ENCODE results near the gene UNC80. TPM values are rescaled to one million over a fixed set of nuclear protein-coding genes. Genes with fewer than 3 reads are reported as not detected.

UNC80 gene
- total RNA-seq, 3 donors from 2014 or later (not counting 1 experiment from before 2014, with no cell fraction given) = not detected

DNA sequence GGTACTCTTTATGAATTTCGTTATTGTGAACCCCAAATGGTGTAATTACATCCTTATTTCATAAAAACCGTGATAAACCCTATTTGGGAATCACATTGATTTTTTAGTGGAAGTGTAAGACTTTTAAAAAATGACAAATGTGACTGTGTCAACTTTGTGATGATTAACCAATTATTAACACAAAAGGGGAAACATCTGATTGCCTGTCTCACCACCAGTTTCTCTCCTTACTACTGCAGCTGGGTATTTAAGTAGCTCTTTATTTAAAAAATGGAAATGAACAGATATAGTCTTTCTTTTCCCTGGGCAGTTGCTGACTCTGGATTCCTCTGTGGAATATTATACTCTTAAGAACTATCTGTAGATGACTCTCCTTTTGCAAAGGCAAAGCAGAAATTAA, 219.2 kb downstream of the UNC80 start:
- Histone ChIP-seq H3K4me1 (ENCODE audit: control insufficient read depth, insufficient read depth, low read length) (no peaks in the 10 kb centered on the region), H3K27ac (ENCODE audit: low read length) (no peak overlapping the region), H3K27me3 (ENCODE audit: control insufficient read depth, insufficient read depth, low read length) (no peaks in the 10 kb centered on the region), H3K4me3 (ENCODE audit: low read length) (no peak overlapping the region), H3K36me3 (ENCODE audit: control insufficient read depth, insufficient read depth, low read length) (no peaks in the 10 kb centered on the region), H3K9me3 (ENCODE audit: control insufficient read depth, insufficient read depth, low read length) (no peaks in the 10 kb centered on the region)
- ATAC-seq (no peak), DNase-seq (no peak)
- Mint-ChIP-seq H3K36me3 (no peaks in the 10 kb centered on the region), H3K4me1 (no peaks in the 10 kb centered on the region), H3K27ac (no peak overlapping the region), H3K9me3 (no peaks in the 10 kb centered on the region), H3K27me3 (ENCODE audit: low read depth in 2 of 2) (peaks cover 0 to 13% of the 10 kb centered on the region in 2 donors), H3K4me3 (no peak overlapping the region)
- intact Hi-C loops (cut with micrococcal nuclease) = no loop called here
- WGBS (ENCODE audit: insufficient coverage) = no CpG with 5 or more reads among the region's 2 CpGs
- TF ChIP-seq, protein P1, sequence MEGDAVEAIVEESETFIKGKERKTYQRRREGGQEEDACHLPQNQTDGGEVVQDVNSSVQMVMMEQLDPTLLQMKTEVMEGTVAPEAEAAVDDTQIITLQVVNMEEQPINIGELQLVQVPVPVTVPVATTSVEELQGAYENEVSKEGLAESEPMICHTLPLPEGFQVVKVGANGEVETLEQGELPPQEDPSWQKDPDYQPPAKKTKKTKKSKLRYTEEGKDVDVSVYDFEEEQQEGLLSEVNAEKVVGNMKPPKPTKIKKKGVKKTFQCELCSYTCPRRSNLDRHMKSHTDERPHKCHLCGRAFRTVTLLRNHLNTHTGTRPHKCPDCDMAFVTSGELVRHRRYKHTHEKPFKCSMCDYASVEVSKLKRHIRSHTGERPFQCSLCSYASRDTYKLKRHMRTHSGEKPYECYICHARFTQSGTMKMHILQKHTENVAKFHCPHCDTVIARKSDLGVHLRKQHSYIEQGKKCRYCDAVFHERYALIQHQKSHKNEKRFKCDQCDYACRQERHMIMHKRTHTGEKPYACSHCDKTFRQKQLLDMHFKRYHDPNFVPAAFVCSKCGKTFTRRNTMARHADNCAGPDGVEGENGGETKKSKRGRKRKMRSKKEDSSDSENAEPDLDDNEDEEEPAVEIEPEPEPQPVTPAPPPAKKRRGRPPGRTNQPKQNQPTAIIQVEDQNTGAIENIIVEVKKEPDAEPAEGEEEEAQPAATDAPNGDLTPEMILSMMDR (IDR thresholded peaks at IDR 0.05) = no peak

DNA sequence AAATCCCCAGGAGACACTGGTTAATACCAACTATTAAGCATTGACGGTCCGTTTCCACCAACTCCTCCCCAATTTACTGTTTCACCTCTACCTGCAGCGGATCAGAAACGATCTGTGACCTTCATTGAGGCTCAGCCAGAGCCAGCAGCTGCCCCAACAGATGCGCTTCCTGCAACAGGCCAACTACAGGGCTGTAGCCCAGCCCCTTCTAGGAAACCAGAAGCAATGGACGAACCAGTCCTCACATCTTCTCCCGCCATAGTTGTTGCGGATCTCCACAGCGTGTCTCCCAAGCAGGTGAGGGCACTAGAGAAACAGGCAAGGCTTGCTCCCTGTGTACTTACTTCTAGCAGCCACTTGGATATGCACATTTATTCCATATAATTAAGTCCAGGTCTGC, 222.3 kb downstream of the UNC80 start:
- Mint-ChIP-seq H3K9me3 (no peaks in the 10 kb centered on the region), H3K27ac (no peak overlapping the region), H3K4me3 (no peak overlapping the region), H3K27me3 (ENCODE audit: low read depth in 2 of 2) (peaks cover 0 to 13% of the 10 kb centered on the region in 2 donors), H3K36me3 (no peaks in the 10 kb centered on the region), H3K4me1 (no peaks in the 10 kb centered on the region)
- Histone ChIP-seq H3K9me3 (ENCODE audit: control insufficient read depth, insufficient read depth, low read length) (no peaks in the 10 kb centered on the region), H3K27me3 (ENCODE audit: control insufficient read depth, insufficient read depth, low read length) (no peaks in the 10 kb centered on the region), H3K4me1 (ENCODE audit: control insufficient read depth, insufficient read depth, low read length) (no peaks in the 10 kb centered on the region), H3K4me3 (ENCODE audit: low read length) (no peak overlapping the region), H3K27ac (ENCODE audit: low read length) (no peak overlapping the region), H3K36me3 (ENCODE audit: control insufficient read depth, insufficient read depth, low read length) (no peaks in the 10 kb centered on the region)
- ATAC-seq (no peak), DNase-seq (no peak)
- intact Hi-C loops (cut with micrococcal nuclease) = no loop called here
- WGBS (ENCODE audit: insufficient coverage) = 96% methylated on average over 9 of the region's 9 CpGs
- TF ChIP-seq, protein P1 (IDR thresholded peaks at IDR 0.05) = no peak

DNA sequence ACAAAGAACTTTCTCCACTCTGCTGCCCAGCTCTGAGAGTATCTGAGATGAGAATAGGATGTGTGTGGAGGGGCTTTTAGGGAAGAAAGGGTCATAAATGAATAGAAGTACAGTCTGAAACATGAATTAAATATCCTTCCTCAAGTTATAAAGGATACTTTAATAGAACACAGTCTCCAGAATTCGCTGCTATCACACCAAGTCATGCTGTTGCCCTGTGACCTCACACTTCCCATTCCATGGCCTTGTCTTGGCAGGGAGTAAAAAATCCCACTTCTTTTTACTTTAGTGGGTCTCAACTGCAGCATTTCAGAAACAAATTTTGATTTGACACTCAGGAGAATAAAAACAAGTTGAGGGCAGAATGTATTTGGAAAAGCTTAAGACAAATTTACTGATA, 227.0 kb downstream of the UNC80 start:
- Mint-ChIP-seq H3K4me3 (no peak overlapping the region), H3K27me3 (ENCODE audit: low read depth in 2 of 2) (peaks cover 0 to 5% of the 10 kb centered on the region in 2 donors), H3K9me3 (no peaks in the 10 kb centered on the region), H3K36me3 (no peaks in the 10 kb centered on the region), H3K27ac (no peak overlapping the region), H3K4me1 (peaks cover 26 to 29% of the 10 kb centered on the region in 2 donors)
- Histone ChIP-seq H3K4me1 (ENCODE audit: control insufficient read depth, insufficient read depth, low read length) (peaks cover 9% of the 10 kb centered on the region), H3K4me3 (ENCODE audit: low read length) (no peak overlapping the region), H3K9me3 (ENCODE audit: control insufficient read depth, insufficient read depth, low read length) (no peaks in the 10 kb centered on the region), H3K27me3 (ENCODE audit: control insufficient read depth, insufficient read depth, low read length) (no peaks in the 10 kb centered on the region), H3K36me3 (ENCODE audit: control insufficient read depth, insufficient read depth, low read length) (no peaks in the 10 kb centered on the region), H3K27ac (ENCODE audit: low read length) (no peak overlapping the region)
- TF ChIP-seq, protein P1 (IDR thresholded peaks at IDR 0.05) = no peak
- intact Hi-C loops (cut with micrococcal nuclease) = no loop called here
- 100% methylated on average over 1 of the region's 1 CpG for WGBS (ENCODE audit: insufficient coverage)
- no peak for DNase-seq
- ATAC-seq = no peak

All from natural killer cell (primary cell).